Activated CD8-positive, alpha-beta T cell treated with anti-CD3 and anti-CD28 coated beads for 36 hours (primary cell): ENCODE data around the gene C1orf115. TPM values are rescaled to one million over a fixed set of nuclear protein-coding genes. Genes with fewer than 3 reads are reported as not detected.
A peak's percentile ranks its signal among the peaks of the same experiment; 100 is the strongest.

ENCODE experiments used
- ATAC-seq: fragments of 200-7000 bp; cut with Tn5 transposase; one replicate; pipeline ENCODE4 v1.10.0; 2021; ENCODE audit warnings: mild to moderate bottlenecking, moderate library complexity
- CTCF ChIA-PET: fragments of 350-600 bp; sonication (Branson Sonifier 250); formaldehyde crosslinking; loops from one replicate; lab custom pipeline; 2021; ENCODE audit warnings: antibody characterized with exemption; lab: Charles Lee
- POLR2A ChIA-PET: fragments of 350-600 bp; sonication (Branson Sonifier 250); formaldehyde crosslinking; loops from one replicate; lab custom pipeline; 2021; ENCODE audit warnings: antibody characterized with exemption; lab: Charles Lee
- DNase-seq: peaks from one replicate; pipeline ENCODE4 v3.0.0-alpha.2; 2020
- H3K27ac Mint-ChIP-seq: one replicate; pipeline ENCODE4 v1.8.0; 2021; ENCODE audit warnings: mild to moderate bottlenecking, mixed read lengths
- H3K27me3 Mint-ChIP-seq: one replicate; pipeline ENCODE4 v1.8.0; 2021; ENCODE audit warnings: mixed read lengths
- H3K36me3 Mint-ChIP-seq: one replicate; pipeline ENCODE4 v1.8.0; 2021; ENCODE audit warnings: low read depth, mixed read lengths
- H3K4me1 Mint-ChIP-seq: one replicate; pipeline ENCODE4 v1.8.0; 2021; ENCODE audit warnings: low read depth, mixed read lengths
- H3K4me3 Mint-ChIP-seq: one replicate; pipeline ENCODE4 v1.8.0; 2021; ENCODE audit warnings: mild to moderate bottlenecking, moderate library complexity, mixed read lengths
- H3K9me3 Mint-ChIP-seq: one replicate; pipeline ENCODE4 v1.8.0; 2021; ENCODE audit warnings: mixed read lengths
- CTCF ChIP-seq: fragments of 200-600 bp; IDR thresholded peaks from one replicate; pipeline ENCODE4 v1.8.0; 2022; ENCODE audit warnings: antibody characterized with exemption, mild to moderate bottlenecking
- intact Hi-C: fragments of 100-400 bp; cut with micrococcal nuclease; formaldehyde crosslinking; loops from one replicate; pipeline ENCODE4 v1.10.0; 2022
- total RNA-seq, 2 experiments: library from RNA; stranded (reverse); gene quantifications; one replicate each; pipeline ENCODE4 v1.2.3, GENCODE V29; 2021

C1orf115 gene
- total RNA-seq, 2 experiments from 2014 or later, result 0.07 to 0.13 TPM

DNA sequence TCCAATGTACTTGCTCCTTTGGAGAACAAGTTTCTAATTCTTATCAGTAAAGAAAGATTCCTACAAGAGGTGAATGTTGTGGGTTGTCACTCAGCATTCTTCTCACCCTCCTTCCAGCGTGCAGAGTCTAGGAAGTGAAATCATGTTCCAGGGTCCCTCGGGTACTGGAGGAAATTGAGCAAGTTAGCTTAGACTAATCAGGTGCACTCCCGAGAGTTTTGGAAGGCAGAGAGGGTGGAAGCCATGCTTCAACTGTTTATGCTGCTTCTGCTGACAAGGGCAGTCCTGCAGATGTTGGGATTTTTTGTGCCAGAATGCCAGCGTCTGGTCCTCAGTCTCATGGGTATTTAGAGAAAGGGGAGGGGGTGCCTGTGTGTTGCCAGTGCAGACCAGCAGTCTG lies 5.3 kb upstream of the C1orf115 start:
- no peaks in the 10 kb centered on the region for H3K36me3 Mint-ChIP-seq
- H3K4me3 Mint-ChIP-seq, result no peak overlapping the region
- H3K27ac Mint-ChIP-seq, result no peak overlapping the region
- CTCF ChIA-PET, result interaction anchor here (0.7 to 1.3 kb wide), 2 partner anchors 9 to 48 kb away, joined by 3 to 5 read pairs; no protein-coding TSS in a partner anchor
- H3K27me3 Mint-ChIP-seq, result peaks cover 6% of the 10 kb centered on the region
- H3K9me3 Mint-ChIP-seq, result no peaks in the 10 kb centered on the region
- intact Hi-C loops, result no loop called here
- ATAC-seq (no peak), DNase-seq (no peak)
- POLR2A ChIA-PET, result no interaction called here
- TF ChIP-seq CTCF, result no peak
- peaks cover 2% of the 10 kb centered on the region for H3K4me1 Mint-ChIP-seq

DNA sequence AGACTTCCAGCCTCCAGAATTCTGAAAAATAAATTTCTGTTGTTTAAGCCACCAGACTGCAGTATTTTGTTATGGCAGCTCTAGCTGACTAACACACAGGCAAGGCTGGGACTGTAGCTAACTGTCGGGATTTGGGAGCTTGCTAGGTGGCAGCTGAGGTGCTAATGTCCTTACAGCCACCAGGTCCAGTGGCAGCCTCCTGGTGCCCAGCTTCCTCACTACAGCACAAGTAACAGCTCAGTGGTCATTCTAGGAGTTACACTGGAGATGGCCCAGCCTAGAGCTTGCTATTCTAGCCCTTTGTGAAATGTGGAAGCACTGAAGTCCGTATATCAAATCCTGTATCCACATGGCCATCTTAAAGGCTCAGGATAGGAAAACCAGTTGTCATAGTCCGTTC lies 4.3 kb upstream of the C1orf115 start:
- DNase-seq, result no peak
- no peak for ATAC-seq
- no peak for TF ChIP-seq CTCF
- Mint-ChIP-seq H3K27me3 (peaks cover 5% of the 10 kb centered on the region), H3K36me3 (no peaks in the 10 kb centered on the region), H3K9me3 (no peaks in the 10 kb centered on the region), H3K4me1 (peaks cover 4% of the 10 kb centered on the region), H3K4me3 (no peak overlapping the region), H3K27ac (no peak overlapping the region)
- POLR2A ChIA-PET, result no interaction called here
- intact Hi-C loops, result no loop called here
- CTCF ChIA-PET, result interaction anchor here (1.3 kb wide), 1 partner anchor 90 kb away, joined by 3 read pairs; no protein-coding TSS in a partner anchor

DNA sequence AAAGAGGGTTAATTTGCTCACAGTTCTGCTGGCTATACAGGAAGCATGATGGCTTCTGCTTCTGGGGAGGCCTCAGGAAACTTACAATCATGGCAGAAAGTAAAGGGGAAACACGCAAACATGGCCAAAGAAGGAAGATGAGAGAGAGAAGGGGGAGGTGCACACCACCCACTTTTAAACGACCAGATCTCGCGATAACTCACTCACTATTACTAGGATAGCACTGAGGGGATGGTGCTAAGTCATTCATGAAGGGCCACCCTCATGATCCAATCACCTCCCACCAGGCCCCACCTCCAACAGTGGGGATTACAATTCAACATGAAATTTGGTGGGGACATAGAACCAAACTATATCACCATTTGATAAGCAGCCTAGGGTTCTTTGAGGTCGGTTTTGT lies 2.4 kb upstream of the C1orf115 start:
- Mint-ChIP-seq H3K27me3 (peaks cover 14% of the 10 kb centered on the region), H3K27ac (no peak overlapping the region), H3K4me1 (peaks cover 4% of the 10 kb centered on the region), H3K4me3 (no peak overlapping the region), H3K9me3 (no peaks in the 10 kb centered on the region), H3K36me3 (no peaks in the 10 kb centered on the region)
- ChIA-PET CTCF (no interaction called here), POLR2A (no interaction called here)
- intact Hi-C loops, result no loop called here
- no peak for DNase-seq
- no peak for TF ChIP-seq CTCF
- ATAC-seq, result no peak

- intact Hi-C loops, result loop anchor here (5.0 kb wide), 2 partner anchors 43 to 88 kb away; no protein-coding TSS in a partner anchor
- Mint-ChIP-seq H3K27ac (no peak overlapping the region), H3K36me3 (no peaks in the 10 kb centered on the region), H3K4me3 (peak overlapping the region; percentile 65), H3K4me1 (peaks cover 4% of the 10 kb centered on the region), H3K9me3 (no peaks in the 10 kb centered on the region), H3K27me3 (peaks cover 18% of the 10 kb centered on the region)
- no peak for DNase-seq
- POLR2A ChIA-PET, result no interaction called here
- TF ChIP-seq CTCF, result no peak
- CTCF ChIA-PET, result interaction anchor here (1.1 kb wide), 1 partner anchor 44 kb away, joined by 5 read pairs; no protein-coding TSS in a partner anchor
- no peak for ATAC-seq
Observed at GRCh38 chr1:220689666-220690065, 497 bp upstream of the C1orf115 start.

- no peak for TF ChIP-seq CTCF
- ATAC-seq, result no peak
- no peak for DNase-seq
- POLR2A ChIA-PET, result no interaction called here
- Mint-ChIP-seq H3K4me3 (peak overlapping the region; percentile 24), H3K9me3 (no peaks in the 10 kb centered on the region), H3K27ac (no peak overlapping the region), H3K4me1 (peaks cover 4% of the 10 kb centered on the region), H3K36me3 (no peaks in the 10 kb centered on the region), H3K27me3 (peaks cover 16% of the 10 kb centered on the region)
- intact Hi-C loops, result loop anchor here (5.0 kb wide), 2 partner anchors 41 to 86 kb away; no protein-coding TSS in a partner anchor
- CTCF ChIA-PET, result interaction anchor here (0.9 to 2.1 kb wide), 2 partner anchors 35 to 43 kb away, joined by 5 to 10 read pairs; no protein-coding TSS in a partner anchor
Observed at GRCh38 chr1:220691053-220691684, 1.0 kb downstream of the C1orf115 start.
